H1 (cell line): ENCODE results near the gene BRSK2.

Experiments used
- ASH2L ChIP-seq: fragments of 200-600, 300-600 bp; sonication (generic); IDR thresholded peaks from one replicate; pipeline ENCODE4 v1.7.1; 2017; ENCODE audit warnings: low read length
- CHD1 ChIP-seq: IDR thresholded peaks from 2 replicates; pipeline ENCODE4 v1.6.1; 2012; ENCODE audit warnings: low read depth, low read length, improper control_type of control experiment
- CHD2 ChIP-seq: IDR thresholded peaks from 2 replicates; pipeline ENCODE4 v1.6.1; 2012; ENCODE audit warnings: low read length, improper control_type of control experiment
- CREB1 ChIP-seq: IDR thresholded peaks from 2 replicates; pipeline ENCODE4 v1.6.1; 2012; ENCODE audit warnings: inconsistent platforms
- EP300 ChIP-seq, 2 experiments: IDR thresholded peaks; 1 replicate in 1 of 2; 2 replicates in 1 of 2; pipeline ENCODE4 v1.6.1; 2011 to 2012; ENCODE audit warnings: low read depth in 2 of 2, low read length in 2 of 2, mild to moderate bottlenecking in 2 of 2, borderline replicate concordance in 1 of 2, inconsistent platforms in 1 of 2, moderate library complexity in 1 of 2
- EZH2 ChIP-seq: fragments of 200-600 bp; sonication (generic); IDR thresholded peaks from 2 replicates; pipeline ENCODE4 v1.7.1; 2012; ENCODE audit warnings: low read depth, mild to moderate bottlenecking, moderate library complexity, low read length, inconsistent platforms; ENCODE audit not compliant: severe bottlenecking
- JUN ChIP-seq: IDR thresholded peaks from 2 replicates; pipeline ENCODE4 v1.6.1; 2011; ENCODE audit warnings: low read depth, mild to moderate bottlenecking, improper control_type of control experiment, low read length
- MAFK ChIP-seq: IDR thresholded peaks from 2 replicates; pipeline ENCODE4 v1.6.1; 2012; ENCODE audit warnings: low read depth, mild to moderate bottlenecking, improper control_type of control experiment, low read length
- PHF8 ChIP-seq: fragments of 200-600 bp; sonication (generic); conservative IDR thresholded peaks from 2 replicates; pipeline ENCODE4 v1.7.1; 2012; ENCODE audit warnings: low read depth, mild to moderate bottlenecking, inconsistent platforms, low read length, moderate library complexity
- POLR2A ChIP-seq, 2 experiments: IDR thresholded peaks; 1 replicate in 1 of 2; 2 replicates in 1 of 2; pipeline ENCODE4 v1.6.1; 2011; ENCODE audit warnings: low read depth in 2 of 2, low read length in 2 of 2, mild to moderate bottlenecking in 2 of 2; ENCODE audit errors: control extremely low read depth in 1 of 2
- SAP30 ChIP-seq: fragments of 300-600 bp; sonication (generic); IDR thresholded peaks from 2 replicates; pipeline ENCODE4 v1.7.1; 2012; ENCODE audit warnings: low read length, moderate library complexity, mild to moderate bottlenecking, inconsistent platforms; ENCODE audit not compliant: insufficient read depth, insufficient replicate concordance
- SP1 ChIP-seq: IDR thresholded peaks from 2 replicates; pipeline ENCODE4 v1.6.1; 2011; ENCODE audit warnings: low read depth, low read length
- SRF ChIP-seq: IDR thresholded peaks from 2 replicates; pipeline ENCODE4 v1.6.1; 2011; ENCODE audit warnings: mild to moderate bottlenecking, low read depth, low read length, moderate library complexity
- TF ChIP-seq, protein P1 (sequence below), 3 experiments: IDR thresholded peaks; 1 replicate in 2 of 3; 2 replicates in 1 of 3; pipeline versions ENCODE4 v1.5.1 to v1.6.1; 2011; ENCODE audit warnings: low read length in 3 of 3, mild to moderate bottlenecking in 3 of 3, inconsistent platforms in 2 of 3, low read depth in 1 of 3, moderate library complexity in 1 of 3; ENCODE audit not compliant: insufficient read depth in 1 of 3; ENCODE audit errors: control extremely low read depth in 1 of 3

DNA sequence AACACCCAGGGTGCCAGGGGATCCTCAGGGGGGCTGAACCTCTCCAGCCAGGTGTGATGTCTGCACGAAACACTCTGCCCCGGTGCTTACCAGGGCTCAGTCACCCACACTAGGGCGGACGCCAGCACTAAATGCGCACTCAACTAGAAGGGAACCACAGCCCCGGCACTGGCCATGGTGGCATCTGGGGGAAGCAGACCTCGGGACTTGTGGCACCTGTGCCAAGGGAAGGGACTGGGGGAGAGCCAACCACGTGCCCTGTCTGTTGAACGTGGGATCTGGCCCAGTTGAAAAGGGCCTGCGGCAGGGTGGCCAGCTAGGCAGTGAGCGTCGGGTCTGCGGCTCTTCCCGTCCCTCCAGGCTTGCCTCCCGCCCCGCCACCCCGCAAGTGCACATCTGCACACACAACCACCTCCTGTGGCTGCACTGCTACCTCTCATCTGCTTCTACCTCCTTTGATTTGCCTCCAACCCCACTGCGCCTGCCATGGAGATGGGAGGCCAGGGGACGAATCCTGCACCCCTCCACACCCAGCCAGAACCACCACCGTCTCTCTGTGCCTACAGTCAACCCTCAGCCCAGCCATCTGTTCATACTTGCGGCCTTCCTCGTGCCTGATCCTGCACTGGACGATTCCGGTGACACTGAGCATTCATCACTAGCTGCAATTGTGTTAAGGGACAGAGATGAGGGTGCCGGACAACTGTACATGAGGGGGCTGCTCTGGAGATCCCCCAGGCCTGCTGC, 111.9 kb downstream of the BRSK2 start:
- TF ChIP-seq, protein P1, sequence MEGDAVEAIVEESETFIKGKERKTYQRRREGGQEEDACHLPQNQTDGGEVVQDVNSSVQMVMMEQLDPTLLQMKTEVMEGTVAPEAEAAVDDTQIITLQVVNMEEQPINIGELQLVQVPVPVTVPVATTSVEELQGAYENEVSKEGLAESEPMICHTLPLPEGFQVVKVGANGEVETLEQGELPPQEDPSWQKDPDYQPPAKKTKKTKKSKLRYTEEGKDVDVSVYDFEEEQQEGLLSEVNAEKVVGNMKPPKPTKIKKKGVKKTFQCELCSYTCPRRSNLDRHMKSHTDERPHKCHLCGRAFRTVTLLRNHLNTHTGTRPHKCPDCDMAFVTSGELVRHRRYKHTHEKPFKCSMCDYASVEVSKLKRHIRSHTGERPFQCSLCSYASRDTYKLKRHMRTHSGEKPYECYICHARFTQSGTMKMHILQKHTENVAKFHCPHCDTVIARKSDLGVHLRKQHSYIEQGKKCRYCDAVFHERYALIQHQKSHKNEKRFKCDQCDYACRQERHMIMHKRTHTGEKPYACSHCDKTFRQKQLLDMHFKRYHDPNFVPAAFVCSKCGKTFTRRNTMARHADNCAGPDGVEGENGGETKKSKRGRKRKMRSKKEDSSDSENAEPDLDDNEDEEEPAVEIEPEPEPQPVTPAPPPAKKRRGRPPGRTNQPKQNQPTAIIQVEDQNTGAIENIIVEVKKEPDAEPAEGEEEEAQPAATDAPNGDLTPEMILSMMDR (IDR thresholded peaks at IDR 0.05; ENCODE audit: control extremely low read depth in 1 of 3, insufficient read depth in 1 of 3, low read depth in 1 of 3, low read length in 3 of 3): no peak
- TF ChIP-seq POLR2A (IDR thresholded peaks at IDR 0.05; ENCODE audit: control extremely low read depth in 1 of 2, low read depth in 2 of 2, low read length in 2 of 2): no peak
- no peak for TF ChIP-seq CHD1
- no peak for TF ChIP-seq EZH2
- TF ChIP-seq JUN: no peak
- no peak for TF ChIP-seq SRF
- TF ChIP-seq PHF8: no peak
- no peak for TF ChIP-seq EP300 (IDR thresholded peaks at IDR 0.05; ENCODE audit: borderline replicate concordance in 1 of 2, low read depth in 2 of 2, low read length in 2 of 2)
- TF ChIP-seq MAFK: no peak
- TF ChIP-seq CREB1: no peak
- no peak for TF ChIP-seq SP1
- TF ChIP-seq SAP30: no peak
- no peak for TF ChIP-seq CHD2
- TF ChIP-seq ASH2L: no peak
